Limb (tissue), 2 donors: ENCODE results near the gene HNF4A.
A peak's percentile ranks its signal among the peaks of the same experiment; 100 is the strongest.
"Not testable (repeated sequence)": the region's sequence is repeated elsewhere in the genome, so short reads cannot be mapped to it uniquely, and the experiment has no call there.

Experiments used
- DNase-seq, 2 donors: peaks; one replicate each; pipeline ENCODE4 v3.0.0-alpha.2; 2016; ENCODE audit errors: extremely low spot score in 2 of 2

Gene HNF4A

GRCh38 chr20:44468044-44468782 lies 112.7 kb downstream of the HNF4A start:
- DNase-seq: no peak

- DNase-seq: no peak
These were observed 114.8 kb downstream of the HNF4A start for GRCh38 chr20:44470327-44470726.

GRCh38 chr20:44471481-44471882 lies 116.0 kb downstream of the HNF4A start:
- DNase-seq: no peak

DNA sequence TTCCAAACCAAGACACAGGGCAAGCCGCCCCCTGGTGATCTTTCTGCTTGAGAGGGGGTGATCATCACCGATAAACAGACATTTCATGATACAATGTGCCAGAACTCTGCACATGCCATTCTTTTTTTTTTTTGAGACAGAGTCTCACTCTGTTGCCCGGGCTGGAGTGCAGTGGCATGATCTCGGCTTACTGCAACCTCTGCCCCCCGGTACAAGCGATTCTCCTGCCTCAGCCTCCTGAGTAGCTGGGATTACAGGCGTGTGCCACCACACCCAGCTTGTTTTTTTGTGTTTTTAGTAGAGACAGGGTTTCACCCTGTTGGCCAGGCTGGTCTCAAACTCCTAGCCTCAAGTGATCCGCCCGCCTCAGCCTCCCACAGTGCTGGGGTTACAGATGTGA lies 116.8 kb downstream of the HNF4A start:
- not testable (repeated sequence) for DNase-seq

- no peak for DNase-seq
These were observed 119.8 kb downstream of the HNF4A start for GRCh38 chr20:44475372-44475693.

- DNase-seq: peak; percentile 84 to 95
These were observed 120.4 kb downstream of the HNF4A start, which contains the start of gene TTPAL for GRCh38 chr20:44475694-44476560. TSS of gene TTPAL (plus strand) at chr20:44475874. CDS start at chr20:44480000, 4,126 bp downstream.

GRCh38 chr20:44477151-44477550 lies 121.7 kb downstream of the HNF4A start:
- no peak for DNase-seq

GRCh38 chr20:44478206-44478605 lies 122.7 kb downstream of the HNF4A start:
- DNase-seq: no peak

DNA sequence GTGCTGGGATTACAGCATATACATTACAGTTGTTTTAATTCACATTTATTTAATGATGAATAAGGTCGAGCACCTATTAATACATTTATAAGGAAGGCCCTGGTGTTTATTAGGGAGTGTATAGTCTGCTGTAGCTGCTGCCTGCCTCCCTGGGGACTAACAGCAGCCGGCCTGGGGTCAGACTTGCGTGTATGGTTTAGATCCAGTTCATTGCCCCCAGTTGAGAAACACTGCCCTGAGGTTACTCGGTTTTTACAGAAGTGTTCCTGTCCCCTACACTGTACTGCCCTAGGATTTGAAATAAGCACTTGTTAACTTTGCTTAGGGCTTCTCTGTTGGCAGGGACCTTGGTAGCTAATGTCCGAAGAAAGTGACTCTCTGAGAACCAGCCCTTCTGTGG lies 124.1 kb downstream of the HNF4A start:
- DNase-seq: no peak

- no peak for DNase-seq
These were observed 124.6 kb downstream of the HNF4A start for GRCh38 chr20:44480097-44480496.

DNA sequence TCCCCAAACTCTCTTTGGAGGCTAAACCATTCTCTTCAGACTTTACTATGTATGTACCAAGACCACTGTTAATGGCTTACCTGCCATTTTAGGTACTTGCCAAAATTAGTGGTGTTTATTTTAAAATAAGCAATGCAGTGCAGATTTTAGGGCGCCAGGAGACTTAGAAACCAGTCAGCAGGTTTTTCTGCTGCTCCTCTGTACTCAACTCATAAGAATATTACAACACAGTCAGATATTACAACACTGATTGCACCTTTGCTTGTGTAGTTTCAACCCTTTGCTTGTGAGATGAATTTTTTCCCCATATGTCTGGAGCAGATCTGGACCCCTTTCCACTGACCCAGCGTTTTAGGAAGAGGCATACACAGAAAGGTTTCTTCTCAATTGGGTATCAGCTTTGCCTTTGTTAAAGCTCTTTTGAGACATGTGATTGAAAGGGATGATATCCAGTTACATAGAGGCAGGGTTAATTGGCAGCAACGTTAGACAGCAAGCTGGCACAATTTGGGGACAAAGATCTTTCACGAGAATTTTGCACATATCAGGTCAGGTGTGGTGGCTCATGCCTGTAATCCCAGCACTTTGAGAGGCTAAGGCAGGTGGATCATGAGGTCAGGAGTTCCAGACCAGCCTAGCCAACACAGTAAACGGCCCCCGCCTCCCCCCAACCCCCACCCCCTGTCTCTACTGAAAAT lies 126.4 kb downstream of the HNF4A start:
- DNase-seq: no peak

GRCh38 chr20:44483112-44483511 lies 127.6 kb downstream of the HNF4A start:
- no peak for DNase-seq
